Kidney (tissue), 14 donors: Measurements from ENCODE around the gene RAB41. TPM values are rescaled to one million over a fixed set of nuclear protein-coding genes. Genes with fewer than 3 reads are reported as not detected.
A peak's percentile ranks its signal among the peaks of the same experiment; 100 is the strongest.

Experiments used
- DNase-seq, 5 donors: peaks; one replicate each; pipeline ENCODE4 v3.0.0-alpha.2; 2013 to 2020
- FAIRE-seq: peaks from 2 replicates; lab custom pipeline; 2012; peaks lifted over from hg19 to GRCh38; lab: Jason Lieb, UNC
- H3K27ac ChIP-seq, 2 donors: one replicate each; pipeline ENCODE4 v1.7.0; 2013; ENCODE audit warnings: low read depth in 2 of 2, low read length in 2 of 2, inconsistent platforms in 1 of 2
- H3K27me3 ChIP-seq: one replicate; pipeline ENCODE4 v1.7.1; 2013; ENCODE audit warnings: low read length, inconsistent platforms; ENCODE audit not compliant: control insufficient read depth, insufficient read depth
- H3K36me3 ChIP-seq, 3 donors: one replicate each; pipeline versions ENCODE4 v1.7.0 to v1.7.1; 2013; ENCODE audit warnings: low read length in 3 of 3, control low read depth in 1 of 3, inconsistent platforms in 1 of 3; ENCODE audit not compliant: insufficient read depth in 3 of 3, control insufficient read depth in 2 of 3
- H3K4me1 ChIP-seq, 3 donors: one replicate each; pipeline versions ENCODE4 v1.7.0 to v1.7.1; 2013; ENCODE audit warnings: low read length in 3 of 3, inconsistent platforms in 1 of 3, low read depth in 1 of 3; ENCODE audit not compliant: control insufficient read depth in 2 of 3, insufficient read depth in 2 of 3
- H3K4me3 ChIP-seq, 3 donors: one replicate each; pipeline versions ENCODE4 v1.7.0 to v1.8.1; 2013; ENCODE audit warnings: low read length in 3 of 3, control low read depth in 1 of 3, inconsistent platforms in 1 of 3
- H3K9ac ChIP-seq, 3 donors: one replicate each; pipeline versions ENCODE4 v1.7.0 to v1.7.1; 2013; ENCODE audit warnings: low read length in 3 of 3, control low read depth in 1 of 3, inconsistent platforms in 1 of 3
- H3K9me3 ChIP-seq, 3 donors: one replicate each; pipeline versions ENCODE4 v1.7.0 to v1.7.1; 2013; ENCODE audit warnings: low read length in 3 of 3, control low read depth in 1 of 3, inconsistent platforms in 1 of 3; ENCODE audit not compliant: control insufficient read depth in 2 of 3, insufficient read depth in 1 of 3
- CTCF ChIP-seq: IDR thresholded peaks from 3 replicates; pipeline ENCODE4 v1.5.1; 2012; ENCODE audit warnings: mild to moderate bottlenecking, moderate library complexity, borderline replicate concordance; ENCODE audit not compliant: insufficient read depth; ENCODE audit errors: extremely low read depth
- intact Hi-C: fragments of 100-400 bp; cut with DNase I; formaldehyde crosslinking; loops from one replicate; pipeline ENCODE4 v1.11.1; 2022
- polyA plus RNA-seq: library from polyadenylated mRNA; stranded (reverse); fragments of 350-450 nt; fragmentation: Illumina TruSeq; extraction: RNeasy Lipid Tissue Mini Kit (QIAGEN cat#74804); gene quantifications from one replicate; pipeline ENCODE4 v1.2.3, GENCODE V29; 2014; ENCODE audit warnings: low read depth, low replicate concordance; ENCODE audit not compliant: insufficient read depth
- total RNA-seq: library from RNA; stranded (reverse); fragmentation: NEBNext Ultra II Directional; extraction: Animal tissue kit (Norgen Biotek cat#: 25700); gene quantifications from one replicate; pipeline ENCODE4 v1.2.1, GENCODE V29; 2021
- donor health status: control.
- donor health status: control.
- donor health status: control.
- donor health status: control.
- donor health status: control.
- donor health status: DM: yes; HTN: yes; CAD: no.
- donor health status: Normal renal cell carcinoma (clear cell type).

The RAB41 gene
- total and polyA plus RNA-seq, 2 donors from 2014 or later, result not detected

GRCh38 chrX:70289793-70290770 lies 8.1 kb downstream of the RAB41 start, which contains the start of the genes KIF4A and PDZD11:
KIF4A (plus strand) TSS chrX:70290104; CDS start chrX:70290459, 355 bp downstream.
PDZD11 (minus strand) TSS chrX:70289927; CDS start chrX:70289341, 586 bp downstream.
- no peak for TF ChIP-seq CTCF
- Histone ChIP-seq H3K9ac (peak within 1 kb of the TSS; percentile 24 to 78 (median 61)), H3K9me3 (no peaks in the 10 kb centered on the region), H3K27me3 (no peaks in the 10 kb centered on the region), H3K36me3 (no peaks in the 10 kb centered on the region), H3K4me1 (peaks cover 0 to 6% (median 5%) of the 10 kb centered on the region in 3 donors), H3K4me3 (peak within 1 kb of the TSS; percentile 79 to 84 (median 80)), H3K27ac (no peak within 1 kb of the TSS)
- DNase-seq (peak; percentile 88 to 94 (median 90)), FAIRE-seq (no peak)
- intact Hi-C loops, result no loop called here

- Histone ChIP-seq H3K4me1 (peaks cover 0 to 6% (median 5%) of the 10 kb centered on the region in 3 donors), H3K36me3 (no peaks in the 10 kb centered on the region)
- no peak for FAIRE-seq
These were observed 10.8 kb downstream of the RAB41 start for GRCh38 chrX:70292788-70293187.

GRCh38 chrX:70293621-70294020 lies 11.6 kb downstream of the RAB41 start:
- Histone ChIP-seq H3K27ac (no peak overlapping the region), H3K27me3 (no peaks in the 10 kb centered on the region), H3K4me3 (no peak overlapping the region), H3K9ac (no peak overlapping the region), H3K36me3 (no peaks in the 10 kb centered on the region), H3K4me1 (peaks cover 0 to 6% (median 5%) of the 10 kb centered on the region in 3 donors), H3K9me3 (no peaks in the 10 kb centered on the region)
- no peak for DNase-seq
- FAIRE-seq, result no peak
- no peak for TF ChIP-seq CTCF
- intact Hi-C loops, result no loop called here

More at GRCh38 chrX:70292788-70293187, 10.8 kb downstream of the RAB41 start:
- TF ChIP-seq CTCF, result no peak
- Histone ChIP-seq H3K27ac (no peak overlapping the region), H3K9ac (no peak overlapping the region), H3K9me3 (no peaks in the 10 kb centered on the region), H3K4me3 (no peak overlapping the region), H3K27me3 (no peaks in the 10 kb centered on the region)
- DNase-seq, result no peak
- intact Hi-C loops, result no loop called here
